ENCODE data around the gene REXO1. TPM values are rescaled to one million over a fixed set of nuclear protein-coding genes. Genes with fewer than 3 reads are reported as not detected.

The REXO1 gene
- total and polyA plus RNA-seq, 2 of the 8 experiments (the other 6 are each of a cell fraction or from before 2014, with no cell fraction given): 42.4 to 44.3 TPM

DNA sequence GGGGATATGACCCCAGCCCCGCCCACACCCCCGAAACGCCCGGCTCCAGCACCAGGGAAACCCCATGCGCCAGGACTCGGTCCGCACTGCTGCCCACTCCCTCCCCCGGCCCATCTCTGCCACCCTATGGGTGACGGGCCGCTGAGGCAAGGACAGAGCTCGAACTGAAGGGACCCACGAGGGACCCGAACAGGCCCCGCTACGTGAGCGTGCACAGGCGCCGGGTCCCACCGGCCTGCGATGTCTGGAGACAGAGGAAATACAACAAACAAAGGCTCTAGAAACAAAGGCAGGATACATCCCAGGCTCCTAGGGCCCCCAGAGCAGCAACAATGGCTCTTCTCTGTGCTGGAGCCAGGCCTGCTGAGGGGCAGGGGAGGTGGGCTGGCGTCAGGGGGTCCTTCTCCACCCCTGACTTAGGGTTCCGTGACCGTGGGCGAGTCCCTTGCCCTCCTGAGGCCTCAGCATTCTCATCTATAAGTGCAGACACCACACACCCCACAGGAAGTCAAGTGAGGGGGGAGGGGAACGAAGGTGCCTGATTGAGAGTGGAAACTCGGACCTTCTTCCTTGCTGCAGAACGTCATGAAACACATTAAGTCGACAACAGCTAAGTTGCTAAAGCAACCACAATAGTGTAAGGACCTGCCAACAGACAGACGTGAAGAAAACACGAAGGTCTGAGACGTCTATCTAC is 34.0 kb upstream of the REXO1 start:
- H3K79me2 ChIP-seq (ENCODE audit: control insufficient read depth in 1 of 2, insufficient read depth in 2 of 2, low read length in 2 of 2): peaks cover 7 to 29% of the 10 kb centered on the region in 2 experiments; a peak in 3 of 4 replicates
- H4K20me1 ChIP-seq (replicated peaks in 1 of 2; ENCODE audit: control insufficient read depth in 1 of 2, insufficient read depth in 2 of 2, low read length in 2 of 2): peaks cover 13 to 23% of the 10 kb centered on the region in 2 experiments
- H2BK15ac ChIP-seq (ENCODE audit: low read length): no peak overlapping the region
- H3K56ac ChIP-seq (replicated peaks; ENCODE audit: insufficient read length, low read depth, low read length): no peak overlapping the region
- no peak overlapping the region for H3K14ac ChIP-seq (ENCODE audit: insufficient read length)
- H2AFZ ChIP-seq (ENCODE audit: low read length): no peak overlapping the region
- H3K18ac ChIP-seq (ENCODE audit: extremely low read depth, low read length): no peak overlapping the region
- peaks cover 23% of the 10 kb centered on the region for H3K79me1 ChIP-seq (ENCODE audit: low read depth, low read length)
- H2BK5ac ChIP-seq (ENCODE audit: low read depth, low read length): peak overlapping the region; percentile 66; the same call in 1 of the 2 replicates
- H3K36me3 ChIP-seq (ENCODE audit: control insufficient read depth in 2 of 4, insufficient read depth in 4 of 4, low read length in 3 of 4): no peaks in the 10 kb centered on the region
- H4K91ac ChIP-seq (replicated peaks; ENCODE audit: insufficient read length, low read length): no peak overlapping the region
- peak overlapping the region in 1 of 2 experiments; percentile 31; a peak in 1 of 4 replicates for H3K4me2 ChIP-seq (ENCODE audit: insufficient read depth in 1 of 2, low read depth in 2 of 2, low read length in 2 of 2)
- TF ChIP-seq KDM4A (IDR thresholded peaks at IDR 0.05; ENCODE audit: low read depth, low read length, severe bottlenecking) (no peak), SP1 (IDR thresholded peaks at IDR 0.05; ENCODE audit: low read depth, low read length) (no peak), EZH2 (IDR thresholded peaks at IDR 0.05; ENCODE audit: low read depth, low read length, severe bottlenecking) (no peak), TBP (IDR thresholded peaks at IDR 0.05; ENCODE audit: low read depth, low read length) (no peak), BCL11A (IDR thresholded peaks at IDR 0.05; ENCODE audit: low read depth in 2 of 2, low read length in 2 of 2) (no peak), USF2 (IDR thresholded peaks at IDR 0.05; ENCODE audit: low read length) (no peak), SP4 (IDR thresholded peaks at IDR 0.05; ENCODE audit: low read length) (no peak), NANOG (IDR thresholded peaks at IDR 0.05; ENCODE audit: insufficient read depth, low read depth, low read length, poor library complexity, severe bottlenecking) (no peak), SRF (IDR thresholded peaks at IDR 0.05; ENCODE audit: low read depth, low read length) (no peak), SIRT6 (IDR thresholded peaks at IDR 0.05; ENCODE audit: low read length) (no peak), NRF1 (IDR thresholded peaks at IDR 0.05; ENCODE audit: low read depth, low read length) (no peak)
- no peaks in the 10 kb centered on the region; a peak in 2 of 7 replicates for H3K27me3 ChIP-seq (replicated peaks in 1 of 4; ENCODE audit: control insufficient read depth in 3 of 4, extremely low read depth in 1 of 4, insufficient read depth in 3 of 4, low read length in 3 of 4)
- FAIRE-seq (no peak), DNase-seq (ENCODE audit: low read depth in 1 of 2, low spot score in 2 of 2) (no peak)
- POLR2A ChIA-PET (ENCODE audit: partially characterized antibody): interaction anchor here (1.3 to 1.4 kb wide), 2 partner anchors 13 to 16 kb away, joined by 3 to 5 read pairs; no protein-coding TSS in a partner anchor
- no peak overlapping the region for H2BK20ac ChIP-seq (ENCODE audit: low read length)
- no peak overlapping the region for H3K23ac ChIP-seq (ENCODE audit: insufficient read length)
- no peak overlapping the region for H2BK120ac ChIP-seq (replicated peaks; ENCODE audit: low read depth, low read length)
- no peak overlapping the region for H3K4ac ChIP-seq (replicated peaks; ENCODE audit: insufficient read length, low read depth, low read length)
- WGBS, 2 experiments (ENCODE audit: extremely low coverage in 1 of 2, insufficient coverage in 1 of 2, insufficient read length in 1 of 2, insufficient replicate concordance in 2 of 2, low coverage in 1 of 2, low lambda C conversion rate in 2 of 2, missing lambda C conversion rate in 1 of 2): 85% methylated on average over 21 of the region's 31 CpGs; no CpG with 5 or more reads in 1 of the 2 experiments
- peaks cover 3 to 14% (median 9%) of the 10 kb centered on the region in 4 experiments; a peak in 6 of 7 replicates for H3K4me1 ChIP-seq (replicated peaks in 1 of 4; ENCODE audit: control insufficient read depth in 3 of 4, insufficient read depth in 4 of 4, low read length in 3 of 4)
- H4K5ac ChIP-seq (ENCODE audit: insufficient read length, low read depth, low read length): no peak overlapping the region
- H3K9me3 ChIP-seq (ENCODE audit: insufficient read depth in 2 of 2, low read depth in 1 of 2, low read length in 1 of 2): no peaks in the 10 kb centered on the region
- CTCF ChIA-PET (ENCODE audit: partially characterized antibody): interaction anchor here (1.1 kb wide), 1 partner anchor 187 kb away, joined by 3 read pairs; no protein-coding TSS in a partner anchor
- H2AK5ac ChIP-seq (ENCODE audit: low read depth, low read length): 0 out of 2 replicates have a peak overlapping the region, but pooled peaks have one; percentile 40
- no peak overlapping the region for H3K4me3 ChIP-seq (ENCODE audit: extremely low read depth in 1 of 4, insufficient read depth in 2 of 4, low read depth in 3 of 4, low read length in 4 of 4)
- H3K27ac ChIP-seq (ENCODE audit: low read depth, low read length): no peak overlapping the region
- H3K23me2 ChIP-seq (ENCODE audit: low read depth, low read length): peaks cover 6% of the 10 kb centered on the region; the same call in 1 of the 2 replicates
- no peak overlapping the region; a peak in 1 of 7 replicates for H3K9ac ChIP-seq (replicated peaks in 1 of 4; ENCODE audit: extremely low read depth in 1 of 4, low read depth in 3 of 4, low read length in 3 of 4)
- H2BK12ac ChIP-seq (ENCODE audit: low read depth, low read length): peak overlapping the region; percentile 68; the same call in 1 of the 2 replicates
- peak overlapping the region; percentile 41; the same call in 1 of the 2 replicates for H4K8ac ChIP-seq (ENCODE audit: extremely low read depth, insufficient read depth, low read length)

All from H1 (cell line).